GM19455 (cell line): ENCODE results near the gene RETN.

ENCODE experiments used
- ATAC-seq: cut with Tn5 transposase; IDR thresholded peaks from one replicate; pipeline ENCODE4 v1.9.1; 2021; ENCODE audit not compliant: unreplicated experiment

The RETN gene

DNA sequence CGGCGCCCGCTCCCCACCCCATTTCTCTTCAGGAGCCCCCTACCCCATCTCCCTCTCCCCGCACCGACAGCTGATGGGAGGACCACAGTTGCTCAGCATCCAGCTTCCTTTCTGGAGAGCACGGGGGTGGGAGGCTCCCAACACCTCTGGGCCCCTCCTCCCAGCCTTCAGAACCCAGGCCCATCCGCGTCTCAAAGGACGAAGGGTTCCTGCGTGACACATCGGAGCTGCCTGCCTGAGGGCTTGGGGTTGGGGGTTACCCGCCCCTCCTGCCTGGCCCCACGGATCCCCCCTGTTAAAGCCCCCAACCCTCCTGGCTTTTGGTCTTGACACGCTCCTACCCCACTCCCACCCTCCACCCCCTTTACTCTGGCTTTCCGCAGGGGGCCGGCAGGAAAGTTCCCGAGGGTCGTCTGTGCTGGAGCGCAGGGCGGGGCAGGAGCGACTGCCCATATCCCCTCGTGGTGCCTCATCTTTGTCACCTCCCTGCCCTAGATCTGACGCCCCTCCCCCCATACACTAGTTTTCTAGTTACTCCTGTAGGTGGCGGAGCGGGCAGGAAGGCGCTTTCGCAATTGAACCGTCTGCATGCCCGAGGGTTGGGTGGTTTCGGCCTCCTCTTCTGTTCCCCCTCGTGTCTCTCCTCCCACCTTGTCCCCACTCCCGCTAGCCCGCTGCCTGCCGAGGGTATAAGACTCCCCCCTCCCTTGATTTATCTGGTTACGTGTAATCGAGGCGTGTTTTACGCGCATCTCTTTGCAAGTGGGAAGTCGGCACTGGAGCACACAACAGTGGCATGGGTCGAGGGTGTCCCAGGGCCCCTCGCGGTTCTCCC is 12.7 kb downstream of the RETN start:
- ATAC-seq, result peak; percentile 34

GRCh38 chr19:7682175-7682855 is 13.5 kb downstream of the RETN start:
- no peak for ATAC-seq

DNA sequence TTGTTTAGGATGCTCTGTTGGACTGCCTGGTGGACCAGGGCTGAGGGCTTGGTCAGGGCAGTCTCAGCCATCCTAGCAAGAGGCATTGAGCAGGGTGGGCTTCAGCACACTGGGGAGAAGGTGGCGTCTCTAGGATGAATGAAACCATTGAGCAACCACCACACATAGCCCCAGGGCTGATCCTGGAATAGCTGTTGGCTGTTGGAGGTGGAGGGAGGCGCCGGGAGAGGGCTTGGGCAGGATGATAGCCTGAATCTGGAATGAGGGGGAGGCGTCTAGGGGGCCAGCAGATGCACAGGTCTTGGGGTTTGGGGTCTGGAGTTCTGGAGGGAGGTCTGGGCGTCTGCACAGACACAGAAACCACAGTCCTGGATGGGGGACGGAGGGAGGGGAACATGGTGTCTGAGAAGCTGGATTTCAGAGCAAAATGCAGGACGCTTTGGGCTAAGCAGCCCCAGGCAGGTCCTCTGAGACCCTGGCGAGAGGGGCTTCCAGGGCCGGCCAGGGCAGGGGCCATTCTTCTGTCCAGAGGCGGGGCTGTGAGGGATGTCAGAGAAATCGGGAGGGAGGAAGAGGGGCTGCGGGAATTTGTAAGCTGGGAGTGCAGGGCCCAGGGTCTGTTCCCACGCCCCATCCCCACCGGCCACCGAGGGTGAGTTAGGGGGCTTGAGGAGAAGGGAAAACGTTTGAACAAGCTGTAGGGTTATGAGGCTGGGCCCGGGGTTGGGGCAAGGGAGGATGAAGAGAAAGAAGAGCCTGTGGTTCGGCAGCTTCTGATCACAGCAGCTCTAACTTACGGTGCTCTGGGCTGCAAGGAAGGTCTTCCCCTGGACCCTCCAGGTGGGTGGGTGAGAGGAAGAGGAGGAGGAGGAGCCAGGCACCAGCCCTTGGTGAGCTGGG is 16.9 kb downstream of the RETN start:
- ATAC-seq, result no peak

DNA sequence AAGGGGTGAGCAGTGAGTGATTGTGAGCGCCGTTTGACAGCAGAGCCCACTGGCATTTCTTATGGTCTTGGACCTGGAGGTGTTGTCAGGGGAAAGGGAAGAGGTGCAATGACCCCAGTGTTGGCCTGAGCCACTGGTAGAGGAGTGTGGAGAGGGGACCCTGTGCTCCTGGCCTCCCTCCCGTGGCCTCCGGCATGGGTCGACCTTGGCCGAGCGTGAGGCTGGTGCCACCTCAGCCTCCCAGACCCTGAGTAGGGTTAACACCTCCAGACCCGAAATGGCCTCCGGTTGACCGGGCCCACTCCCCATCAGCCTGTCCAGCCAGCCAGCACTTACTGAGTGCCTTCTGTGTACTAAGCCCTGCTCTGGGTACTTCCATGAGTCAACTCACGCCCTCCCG is 18.3 kb downstream of the RETN start:
- no peak for ATAC-seq

GRCh38 chr19:7689165-7689564 is 20.3 kb downstream of the RETN start:
- no peak for ATAC-seq

- no peak for ATAC-seq
Measured at GRCh38 chr19:7690779-7691258, 22.0 kb downstream of the RETN start.

DNA sequence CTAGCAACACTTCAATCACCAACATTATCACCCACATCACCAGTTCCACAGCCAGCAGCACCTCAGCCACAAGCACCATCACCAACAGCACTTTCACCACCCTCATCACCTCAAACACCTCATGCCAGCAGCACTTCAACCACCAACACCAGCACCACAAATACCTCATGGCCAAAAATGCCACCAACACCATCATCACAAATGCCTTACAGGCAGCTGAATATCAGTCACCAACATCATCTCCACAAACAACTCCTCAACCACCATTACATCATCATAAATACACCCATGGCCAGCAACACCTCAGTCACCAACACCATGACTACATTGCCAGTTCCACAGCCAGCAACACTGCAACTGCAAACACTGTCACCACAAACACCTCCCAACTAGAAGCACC is 22.6 kb downstream of the RETN start:
- no peak for ATAC-seq

DNA sequence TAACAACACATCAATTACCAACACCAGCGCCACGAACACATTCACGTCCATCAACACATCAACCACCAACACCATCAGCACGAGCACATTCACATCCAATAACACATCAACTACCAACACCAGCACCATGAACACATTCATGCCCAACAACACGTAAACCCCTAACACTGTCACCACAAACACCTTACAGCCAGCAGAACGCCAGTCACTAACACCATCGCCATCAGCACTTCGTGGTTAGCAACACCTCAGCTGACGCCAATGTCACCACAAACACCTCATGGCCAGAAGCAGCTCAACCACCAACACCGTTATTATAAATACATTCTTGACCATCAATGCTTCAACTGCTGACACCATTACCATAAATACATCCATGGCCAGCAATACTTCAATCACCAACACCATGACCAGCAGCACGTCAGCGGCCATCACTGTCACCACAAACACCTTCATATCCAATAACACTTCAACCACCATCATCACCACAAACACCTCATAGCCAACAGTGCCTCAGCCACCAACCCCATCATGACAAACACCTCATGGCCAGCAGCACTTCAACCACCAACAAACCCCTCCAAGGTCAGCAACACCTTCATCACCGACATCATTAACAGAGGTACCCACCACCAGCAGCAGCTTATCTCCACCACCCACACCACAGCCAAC is 23.7 kb downstream of the RETN start:
- no peak for ATAC-seq

DNA sequence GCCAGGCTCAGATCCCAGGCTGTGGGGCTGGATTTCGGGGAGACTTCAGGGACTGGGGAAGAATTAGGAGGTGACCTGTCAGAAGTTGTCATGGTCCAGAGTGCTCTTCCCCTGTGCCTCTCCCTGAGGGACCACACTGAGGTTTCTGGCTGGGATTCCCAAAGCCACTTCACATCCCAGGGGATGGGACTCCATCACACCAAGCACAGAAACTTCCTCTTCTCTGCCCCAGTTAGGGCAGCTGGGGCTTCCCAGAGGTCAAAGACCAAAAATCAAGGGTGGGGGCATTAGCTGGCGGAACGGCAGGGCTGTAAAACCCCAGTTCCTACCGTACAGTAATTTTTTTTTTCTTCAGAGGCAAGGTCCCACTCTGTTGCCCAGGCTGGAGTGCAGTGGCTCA is 25.6 kb downstream of the RETN start:
- ATAC-seq, result no peak

- ATAC-seq, result no peak
Measured at GRCh38 chr19:7697721-7698287, 29.0 kb downstream of the RETN start.

DNA sequence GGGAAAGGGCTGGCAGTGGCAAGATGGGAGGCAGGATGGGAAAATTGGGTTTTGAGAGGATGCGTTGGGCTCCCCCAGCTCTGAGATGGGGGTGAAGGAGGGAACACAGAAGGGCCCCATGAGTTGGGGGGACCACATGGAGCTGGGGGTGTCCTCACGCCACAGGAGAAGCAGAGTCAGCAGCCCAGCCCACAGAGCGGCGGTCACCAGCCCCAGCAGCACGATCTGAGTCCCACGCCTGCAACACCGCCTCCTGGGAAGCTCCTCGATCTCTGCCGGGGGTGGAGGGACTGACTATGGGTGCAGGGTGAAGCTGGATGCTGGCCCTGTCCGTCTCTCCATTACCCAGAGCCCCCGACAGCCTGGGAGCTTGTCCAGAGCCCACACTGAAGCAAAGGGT is 29.7 kb downstream of the RETN start:
- no peak for ATAC-seq

- no peak for ATAC-seq
Measured at GRCh38 chr19:7699003-7699402, 30.2 kb downstream of the RETN start.

GRCh38 chr19:7699417-7700401 is 30.9 kb downstream of the RETN start:
- ATAC-seq, result no peak

DNA sequence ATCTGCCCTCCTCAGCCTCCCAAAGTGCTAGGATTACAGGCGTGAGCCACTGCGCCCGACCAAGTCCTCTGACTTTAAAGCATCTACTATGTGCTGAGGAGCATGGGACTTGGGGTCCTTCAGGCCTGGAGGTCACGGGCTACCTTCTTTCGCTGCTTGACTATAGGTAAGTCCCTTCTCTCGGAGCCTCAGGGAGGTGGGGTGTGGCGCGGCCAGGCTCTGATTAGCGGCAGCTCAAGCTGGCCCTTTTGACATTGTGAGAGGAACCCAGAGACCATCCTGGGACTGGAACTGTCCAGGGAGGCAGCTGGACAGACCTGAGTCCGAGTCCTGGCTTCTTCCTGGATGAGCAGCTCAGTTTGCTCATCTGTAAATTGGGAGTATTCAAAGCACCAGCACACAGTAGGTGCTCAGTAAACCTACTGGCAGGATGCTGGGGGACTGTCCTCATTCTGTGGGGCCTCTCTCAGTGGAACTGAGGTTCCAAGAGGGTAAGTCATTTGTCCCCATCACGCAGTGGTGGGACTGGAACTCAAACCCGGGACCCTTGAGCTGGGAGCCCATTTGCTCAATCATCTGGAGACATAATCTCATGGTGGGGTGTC is 32.3 kb downstream of the RETN start:
- ATAC-seq, result no peak

GRCh38 chr19:7701654-7702457 is 33.0 kb downstream of the RETN start, which contains the start of gene FCER2:
TSS of gene FCER2 (minus strand) at chr19:7702131. CDS start at chr19:7699760, 2,371 bp downstream.
- ATAC-seq, result peak; percentile 47

- ATAC-seq, result no peak
Measured at GRCh38 chr19:7703332-7703731, 34.5 kb downstream of the RETN start.

- no peak for ATAC-seq
Measured at GRCh38 chr19:7704280-7705060, 35.6 kb downstream of the RETN start.
